Lower leg skin (tissue), 4 donors: ENCODE results near the gene DLGAP4. TPM values are rescaled to one million over a fixed set of nuclear protein-coding genes. Genes with fewer than 3 reads are reported as not detected.

Experiments used
- DNase-seq, 2 donors: peaks; one replicate each; pipeline ENCODE4 v3.0.0-alpha.2; 2019; ENCODE audit warnings: low spot score in 2 of 2
- H3K4me3 ChIP-seq: fragments of 200-600 bp; sonication (generic); 2 replicates; pipeline ENCODE4 v1.5.1; 2017; ENCODE audit warnings: mild to moderate bottlenecking, low read depth; ENCODE audit not compliant: poor library complexity, severe bottlenecking
- POLR2A ChIP-seq, 2 donors: fragments of 450-650 bp; IDR thresholded peaks; one replicate each; pipeline ENCODE4 v1.6.1; 2016 to 2017; ENCODE audit warnings: antibody characterized with exemption in 2 of 2, mild to moderate bottlenecking in 1 of 2, moderate library complexity in 1 of 2
- WGBS, 2 donors: methylation state at CpG; one replicate each; pipeline ENCODE4 v1.1.5; 2018; 5-methylcytosine and 5-hydroxymethylcytosine counted together
- intact Hi-C: fragments of 100-400 bp; cut with DNase I; formaldehyde crosslinking; loops from one replicate; pipeline ENCODE4 v1.15.0; 2023; ENCODE audit warnings: low total_unique reads
- total RNA-seq, 4 donors: library from RNA; depleted of rRNA; stranded (reverse); fragments of >200 nt; gene quantifications; one replicate each; pipeline ENCODE4 v1.1.0, GENCODE V29; 2016
- TF ChIP-seq, protein P1 (sequence below), 3 donors: fragments of 450-650 bp; IDR thresholded peaks; one replicate each; pipeline ENCODE4 v1.5.1; 2016; ENCODE audit warnings: antibody characterized with exemption in 3 of 3, mild to moderate bottlenecking in 3 of 3, moderate library complexity in 2 of 3

DLGAP4 gene
- total RNA-seq, 4 donors from 2014 or later: 75.9 to 162 (median 87.7) TPM

- intact Hi-C loops: no loop called here
- TF ChIP-seq, protein P1, sequence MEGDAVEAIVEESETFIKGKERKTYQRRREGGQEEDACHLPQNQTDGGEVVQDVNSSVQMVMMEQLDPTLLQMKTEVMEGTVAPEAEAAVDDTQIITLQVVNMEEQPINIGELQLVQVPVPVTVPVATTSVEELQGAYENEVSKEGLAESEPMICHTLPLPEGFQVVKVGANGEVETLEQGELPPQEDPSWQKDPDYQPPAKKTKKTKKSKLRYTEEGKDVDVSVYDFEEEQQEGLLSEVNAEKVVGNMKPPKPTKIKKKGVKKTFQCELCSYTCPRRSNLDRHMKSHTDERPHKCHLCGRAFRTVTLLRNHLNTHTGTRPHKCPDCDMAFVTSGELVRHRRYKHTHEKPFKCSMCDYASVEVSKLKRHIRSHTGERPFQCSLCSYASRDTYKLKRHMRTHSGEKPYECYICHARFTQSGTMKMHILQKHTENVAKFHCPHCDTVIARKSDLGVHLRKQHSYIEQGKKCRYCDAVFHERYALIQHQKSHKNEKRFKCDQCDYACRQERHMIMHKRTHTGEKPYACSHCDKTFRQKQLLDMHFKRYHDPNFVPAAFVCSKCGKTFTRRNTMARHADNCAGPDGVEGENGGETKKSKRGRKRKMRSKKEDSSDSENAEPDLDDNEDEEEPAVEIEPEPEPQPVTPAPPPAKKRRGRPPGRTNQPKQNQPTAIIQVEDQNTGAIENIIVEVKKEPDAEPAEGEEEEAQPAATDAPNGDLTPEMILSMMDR (IDR thresholded peaks at IDR 0.05): no peak
- no peak for TF ChIP-seq POLR2A (IDR thresholded peaks at IDR 0.05)
- H3K4me3 ChIP-seq: no peak overlapping the region
- peak in 1 of 2 donors; percentile 52 for DNase-seq
- 61 to 67% methylated on average over 5 of the region's 5 CpGs for WGBS, 2 donors
Observed at GRCh38 chr20:36297656-36298055, 8.5 kb upstream of the DLGAP4 start.

DNA sequence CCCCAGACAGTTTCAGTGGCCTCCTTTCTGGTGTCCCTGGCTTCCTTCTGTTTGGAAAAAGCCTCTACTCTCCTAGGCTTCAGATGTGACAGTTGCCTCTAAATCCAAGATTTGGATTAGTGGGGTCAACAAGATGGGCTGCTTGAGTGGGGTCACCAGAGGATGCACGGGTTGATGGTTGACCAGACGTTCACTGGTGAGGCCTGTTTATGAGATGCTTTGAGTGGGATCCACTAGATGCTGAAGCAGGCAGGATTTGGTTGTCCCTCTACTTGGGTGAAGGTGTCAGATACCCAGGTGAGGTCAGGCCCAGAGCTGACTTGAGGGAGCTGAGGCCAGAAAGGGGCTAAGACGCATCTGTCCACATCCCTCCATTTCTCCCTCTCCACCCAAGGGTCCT, 8.1 kb upstream of the DLGAP4 start:
- DNase-seq: peak in 1 of 2 donors; percentile 62
- WGBS, 2 donors: 79 to 86% methylated on average over 3 of the region's 3 CpGs
- intact Hi-C loops: no loop called here
- TF ChIP-seq POLR2A (IDR thresholded peaks at IDR 0.05): no peak
- TF ChIP-seq, protein P1 (IDR thresholded peaks at IDR 0.05): no peak
- H3K4me3 ChIP-seq: no peak overlapping the region

- WGBS, 2 donors: 79 to 80% methylated on average over 11 of the region's 11 CpGs
- intact Hi-C loops: no loop called here
- peak in 1 of 2 donors; percentile 43 for DNase-seq
- no peak overlapping the region for H3K4me3 ChIP-seq
- TF ChIP-seq POLR2A (IDR thresholded peaks at IDR 0.05): no peak
- TF ChIP-seq, protein P1 (IDR thresholded peaks at IDR 0.05): no peak
Observed at GRCh38 chr20:36298795-36299339, 7.3 kb upstream of the DLGAP4 start.

DNA sequence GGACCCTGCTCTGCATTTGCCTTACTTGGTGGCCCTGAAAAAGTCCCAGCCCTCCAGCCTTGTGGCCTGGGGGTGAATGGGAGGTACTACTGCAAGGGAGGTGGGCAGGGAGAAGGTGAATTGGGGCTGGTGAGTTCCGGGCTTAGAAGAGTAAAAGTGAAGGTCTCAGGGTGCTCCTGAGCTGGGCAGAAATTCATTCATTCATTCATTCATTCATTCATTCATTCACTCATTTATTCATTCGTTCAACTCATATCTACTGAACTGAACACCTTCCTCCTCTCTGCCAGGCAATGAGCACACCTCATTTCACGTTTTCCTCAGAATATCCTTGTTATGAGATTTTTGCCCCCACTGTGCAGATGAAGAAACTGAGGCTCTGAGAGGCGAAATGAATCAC, 6.7 kb upstream of the DLGAP4 start:
- TF ChIP-seq, protein P1 (IDR thresholded peaks at IDR 0.05): no peak
- TF ChIP-seq POLR2A (IDR thresholded peaks at IDR 0.05): no peak
- no peak for DNase-seq
- intact Hi-C loops: no loop called here
- H3K4me3 ChIP-seq: no peak overlapping the region
- WGBS, 2 donors: 72 to 74% methylated on average over 4 of the region's 4 CpGs

- no peak overlapping the region for H3K4me3 ChIP-seq
- DNase-seq: peak in 1 of 2 donors; percentile 49
- 59 to 67% methylated on average over 7 of the region's 7 CpGs for WGBS, 2 donors
- intact Hi-C loops: no loop called here
- TF ChIP-seq, protein P1 (IDR thresholded peaks at IDR 0.05): no peak
- TF ChIP-seq POLR2A (IDR thresholded peaks at IDR 0.05): no peak
Observed at GRCh38 chr20:36301359-36302119, 4.6 kb upstream of the DLGAP4 start.
